HG03025 (cell line): ENCODE data around the gene PDE1A.

Experiments
- ATAC-seq: cut with Tn5 transposase; IDR thresholded peaks from one replicate; pipeline ENCODE4 v1.9.1; 2021; ENCODE audit warnings: mild to moderate bottlenecking, moderate library complexity; ENCODE audit not compliant: unreplicated experiment, low FRiP score

PDE1A gene

DNA sequence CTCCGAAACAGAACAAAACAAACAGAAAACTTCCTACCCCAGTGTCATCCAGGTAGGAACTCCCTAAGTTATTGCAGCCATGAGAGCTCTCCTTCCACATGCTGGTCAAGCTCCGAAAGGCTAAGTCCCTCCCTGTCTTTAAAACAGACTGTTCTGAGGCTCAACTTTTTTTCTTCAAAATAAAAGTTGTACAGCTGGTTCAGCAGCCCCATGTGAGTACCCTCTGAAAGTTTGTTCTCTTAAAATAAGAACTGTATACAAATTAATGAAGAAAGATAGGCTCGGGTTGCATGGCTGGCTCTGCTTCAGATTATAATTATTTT is at the start of gene PDE1A:
Gene PDE1A (minus strand): TSS at position 119 of the 323 bp plus-strand sequence.
- ATAC-seq, result no peak

DNA sequence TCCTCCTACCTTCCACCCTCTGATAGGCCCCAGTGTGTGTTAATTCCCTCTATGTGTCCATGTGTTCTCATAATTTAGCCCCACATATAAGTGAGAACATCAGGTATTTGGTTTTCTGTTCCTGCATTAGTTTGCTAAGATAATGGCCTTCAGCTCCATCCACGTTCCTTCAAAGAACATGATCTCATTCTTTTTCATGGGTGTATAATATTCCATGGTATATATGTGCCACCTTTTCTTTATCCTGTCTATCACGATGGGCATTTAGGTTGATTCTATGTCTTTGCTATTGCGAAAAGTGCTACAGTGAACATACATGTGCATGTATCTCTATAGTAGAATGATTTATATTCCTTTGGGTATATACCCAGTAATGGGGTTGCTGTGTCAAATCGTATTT is 46.8 kb upstream of the PDE1A start:
- ATAC-seq, result no peak

DNA sequence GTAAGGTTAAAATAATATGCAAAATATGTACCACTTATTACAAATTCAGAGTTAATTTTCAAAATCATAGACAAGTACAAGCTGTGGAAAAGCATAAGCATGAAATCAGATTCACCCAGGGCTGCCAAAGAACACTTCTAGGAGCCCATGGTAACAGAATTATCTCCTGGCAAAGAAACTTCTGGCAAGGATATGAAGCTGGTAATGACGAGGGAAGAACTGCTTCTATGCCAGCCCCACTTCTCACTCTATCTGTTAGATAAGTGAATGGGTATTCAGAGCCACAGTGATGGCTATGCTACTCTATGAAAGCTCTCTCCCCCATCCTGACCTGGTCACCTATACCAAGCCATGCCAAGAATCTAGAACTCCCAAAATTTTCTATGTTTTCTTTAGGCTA is 36.9 kb upstream of the PDE1A start:
- no peak for ATAC-seq

DNA sequence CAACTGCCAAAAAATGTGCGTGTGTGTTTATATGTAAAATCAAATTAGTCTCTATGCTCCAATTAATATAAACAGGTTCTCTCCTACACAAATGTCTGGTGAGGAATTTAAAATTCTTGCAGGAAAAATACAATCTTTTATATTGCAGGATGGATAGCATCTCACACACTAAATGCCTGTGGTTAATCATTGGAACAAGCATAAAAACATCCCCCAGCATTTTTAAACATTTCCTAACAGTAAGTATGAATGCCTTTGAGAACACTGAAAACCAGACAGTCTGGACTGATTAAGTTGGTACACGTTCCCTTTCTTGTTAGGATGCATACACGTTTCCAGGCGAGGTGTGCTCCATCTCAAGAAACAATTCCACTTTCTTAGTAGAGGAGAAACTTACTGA is 29.9 kb upstream of the PDE1A start:
- no peak for ATAC-seq

DNA sequence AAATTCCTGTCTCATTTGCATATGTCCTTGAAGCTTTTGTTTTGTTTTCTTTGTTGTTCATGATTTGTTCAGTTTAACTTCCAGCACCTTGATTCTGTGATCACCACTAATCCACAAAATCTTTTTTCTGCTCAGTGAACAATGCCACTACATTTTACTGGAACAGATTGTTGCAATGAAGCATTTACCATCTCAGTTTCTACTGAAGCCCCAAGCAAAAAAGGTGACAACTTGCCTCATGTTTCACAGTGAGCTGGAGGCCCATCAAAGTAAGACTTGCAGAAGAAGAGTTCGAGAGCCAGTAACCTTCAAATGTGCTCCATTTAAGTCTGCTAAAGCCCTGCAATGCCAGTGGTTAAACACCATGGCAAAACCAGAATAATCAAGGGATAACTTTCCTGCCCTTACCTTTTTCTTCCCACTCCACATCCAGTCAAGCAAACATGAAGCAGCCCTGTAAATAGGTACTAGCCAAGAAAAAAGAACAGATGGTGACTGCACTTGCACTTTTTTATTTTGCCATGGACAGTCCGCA is 25.7 kb upstream of the PDE1A start:
- no peak for ATAC-seq

DNA sequence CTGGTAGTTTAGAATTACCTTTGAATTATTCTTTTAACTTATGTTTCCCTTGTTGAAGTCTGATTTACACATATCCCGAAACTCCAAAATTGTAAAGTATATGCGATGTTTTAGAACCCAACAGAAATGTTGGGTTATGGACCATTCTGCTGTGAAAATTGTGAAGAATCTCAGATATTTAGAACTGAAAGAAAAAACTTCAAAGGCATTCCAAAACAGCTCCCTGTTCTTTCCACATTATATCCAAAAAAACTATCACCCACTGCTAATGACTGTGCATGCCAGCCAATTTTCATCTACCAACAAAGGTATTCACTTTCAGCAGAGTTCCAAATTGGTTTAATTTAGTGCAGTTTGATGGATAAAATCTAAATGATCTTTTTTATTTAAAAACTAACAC is 21.5 kb upstream of the PDE1A start:
- ATAC-seq, result no peak

DNA sequence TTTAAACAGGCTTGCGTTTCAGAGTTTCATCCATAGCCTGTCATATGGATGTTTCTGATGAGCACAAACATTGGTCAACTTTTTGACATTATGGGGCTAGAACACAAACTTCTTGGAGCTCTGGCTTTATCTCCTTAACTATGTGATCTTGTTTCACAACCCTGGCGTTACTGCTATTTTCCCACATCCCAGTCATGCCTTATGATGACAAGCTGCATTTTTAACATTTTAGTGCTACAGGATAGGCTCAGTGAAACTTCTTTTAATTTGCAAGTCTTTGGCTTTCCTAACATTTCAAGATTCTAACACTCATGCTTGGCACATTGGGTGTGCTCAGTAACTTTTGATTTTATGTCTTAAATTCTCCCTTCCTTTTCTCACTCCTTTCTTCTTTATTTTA is 21.0 kb upstream of the PDE1A start:
- no peak for ATAC-seq

DNA sequence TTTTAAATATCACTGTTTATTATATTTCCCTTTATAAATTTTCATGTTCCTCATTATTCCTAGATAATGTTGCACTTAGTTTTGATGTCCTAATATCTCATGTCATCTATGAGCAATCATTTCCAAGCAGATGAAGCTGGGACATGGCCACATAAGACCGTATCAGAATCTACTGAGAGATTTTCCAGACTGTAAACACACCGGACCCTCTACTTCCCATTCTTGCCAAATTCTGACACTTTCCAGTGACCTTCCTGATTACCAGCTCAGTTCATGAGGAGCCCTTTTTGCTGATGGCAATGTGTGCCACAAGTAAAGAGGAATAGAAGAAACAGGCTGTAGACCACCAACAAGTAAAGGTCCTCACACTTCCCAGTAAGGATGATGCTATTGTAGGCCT is 20.3 kb upstream of the PDE1A start:
- ATAC-seq, result no peak

DNA sequence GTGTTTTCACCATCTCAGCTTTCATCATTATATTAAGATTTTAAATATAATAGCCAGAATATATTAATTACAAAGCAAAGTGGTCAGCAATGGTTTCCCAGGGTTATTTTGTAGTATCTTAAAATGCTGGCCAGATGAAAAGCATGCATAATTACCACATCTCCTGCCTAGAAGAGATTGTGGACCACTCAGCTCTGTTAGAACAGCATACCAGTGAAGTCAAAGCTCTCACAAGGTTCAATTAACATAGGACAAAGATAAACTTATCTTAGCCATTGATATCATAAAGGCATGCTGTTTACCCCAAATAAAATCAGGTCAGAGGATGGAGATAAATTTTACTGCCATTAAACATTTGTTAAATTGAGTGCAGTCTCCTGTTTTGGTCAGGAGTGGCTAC is 19.3 kb upstream of the PDE1A start:
- no peak for ATAC-seq

DNA sequence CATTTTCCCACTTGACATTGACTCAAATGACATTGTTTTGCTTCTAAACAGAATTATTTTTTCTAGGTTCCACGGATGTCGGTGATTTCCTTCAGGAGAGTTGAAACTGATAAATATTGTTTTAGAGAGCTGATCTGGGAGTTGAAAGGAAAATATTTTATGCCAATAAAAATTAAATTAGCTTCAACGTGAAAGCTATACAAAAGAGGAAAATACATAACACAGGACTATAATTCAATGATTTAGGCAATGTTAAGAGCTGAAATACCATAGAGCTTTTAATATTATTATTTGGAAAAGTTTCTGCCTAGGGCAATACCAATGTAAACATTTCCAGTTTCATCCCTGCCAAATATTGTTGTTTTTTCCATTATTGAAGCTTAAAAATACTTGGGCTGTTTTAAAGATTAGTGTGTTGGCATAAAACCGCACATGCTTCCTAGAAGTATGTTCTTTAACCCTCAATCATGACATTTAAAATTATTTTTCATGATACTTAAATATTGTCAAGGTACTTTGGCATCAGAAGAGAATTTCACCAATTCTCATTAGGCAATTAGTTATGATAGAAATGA is 18.6 kb upstream of the PDE1A start:
- ATAC-seq, result no peak

DNA sequence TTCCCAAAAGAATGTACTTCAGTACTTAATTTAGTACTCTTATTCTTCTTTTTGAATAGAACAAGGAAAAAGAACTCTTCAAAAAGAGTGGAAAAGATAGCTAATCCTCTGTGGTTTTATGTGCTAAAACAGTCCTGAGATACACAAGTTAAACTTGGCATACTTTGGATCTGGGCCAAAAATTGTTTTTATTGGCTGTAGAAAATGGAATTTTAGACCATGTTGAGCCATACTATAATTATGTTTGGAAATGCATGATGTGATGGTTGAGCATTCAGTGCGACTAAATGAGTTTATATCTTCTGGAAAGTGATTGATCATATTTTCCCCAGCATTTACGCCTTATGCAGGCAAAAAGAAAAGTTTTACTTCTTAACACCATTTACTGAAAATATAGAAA is 18.0 kb upstream of the PDE1A start:
- no peak for ATAC-seq

DNA sequence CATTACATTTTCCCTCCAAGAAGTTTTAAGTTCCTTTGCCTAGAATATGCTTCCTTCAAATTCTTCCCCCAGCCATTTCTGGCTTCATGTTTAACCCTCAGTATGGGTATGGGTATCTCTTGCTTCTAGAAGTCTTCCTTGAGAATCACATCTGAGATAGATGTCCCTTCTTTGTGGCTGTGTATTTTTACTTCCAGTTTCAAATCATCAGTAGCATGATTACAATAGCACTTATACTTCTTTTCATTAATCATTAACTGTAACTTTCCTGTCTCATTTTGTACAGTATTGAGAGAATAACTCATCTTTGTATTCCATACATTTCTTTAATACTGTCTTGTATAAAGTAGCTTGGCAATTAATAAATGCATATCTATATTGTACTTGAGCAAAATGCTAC is 17.3 kb upstream of the PDE1A start:
- ATAC-seq, result no peak

DNA sequence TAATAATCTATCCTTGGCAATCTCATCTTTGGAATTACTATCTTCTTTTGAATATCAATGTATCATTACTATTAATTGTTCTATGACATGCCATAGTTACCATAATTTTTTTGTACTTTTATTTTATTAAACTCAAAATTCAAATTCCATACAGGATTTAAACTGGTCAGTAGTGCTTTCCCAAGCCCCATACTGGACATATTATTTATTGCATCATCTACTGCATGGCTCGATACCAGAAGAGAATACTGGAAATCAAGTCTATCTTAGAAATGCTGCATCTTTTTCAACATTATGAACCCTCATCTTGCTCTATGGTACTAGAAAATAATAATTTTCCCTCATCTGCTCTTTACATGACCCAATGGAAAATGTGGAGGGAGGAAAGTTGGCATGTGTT is 9.4 kb upstream of the PDE1A start:
- ATAC-seq, result no peak

DNA sequence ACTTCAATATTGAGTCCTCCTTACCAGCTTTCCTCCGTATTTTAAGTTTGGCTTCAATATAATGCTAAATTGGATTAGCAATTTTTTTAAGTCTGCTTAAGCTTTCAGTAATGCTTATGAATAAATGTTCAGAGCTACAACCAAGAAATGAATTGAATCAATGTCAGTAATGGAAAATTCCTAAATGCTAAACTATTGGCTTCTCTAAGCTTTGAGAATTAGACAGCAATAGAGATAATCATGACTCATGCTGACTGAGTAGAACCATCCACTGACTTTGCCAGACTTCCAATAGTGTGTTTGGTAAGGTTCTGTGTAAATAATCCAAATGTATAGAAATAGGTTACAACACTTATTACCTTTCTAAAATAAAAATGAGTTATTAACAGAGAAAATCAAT is 8.9 kb upstream of the PDE1A start:
- ATAC-seq, result no peak

DNA sequence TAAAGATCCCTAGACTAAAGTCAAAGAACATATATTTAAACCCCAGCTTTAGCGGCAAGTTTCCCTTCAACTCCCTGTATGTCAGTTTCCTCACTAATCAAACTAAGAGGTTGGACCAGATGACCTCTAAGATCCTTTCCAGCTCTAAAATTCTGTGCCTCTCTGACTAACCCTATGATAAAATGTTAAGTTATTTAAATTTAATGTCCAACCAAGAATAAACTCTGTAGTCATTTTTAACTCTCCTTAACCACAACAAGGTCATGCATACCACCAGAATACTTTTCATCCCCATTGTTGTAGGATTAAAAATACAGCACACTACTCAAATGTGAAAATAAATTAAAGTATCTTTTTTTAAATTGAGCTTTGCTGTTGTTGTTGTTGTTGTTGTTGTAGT is 5.2 kb upstream of the PDE1A start:
- ATAC-seq, result no peak

DNA sequence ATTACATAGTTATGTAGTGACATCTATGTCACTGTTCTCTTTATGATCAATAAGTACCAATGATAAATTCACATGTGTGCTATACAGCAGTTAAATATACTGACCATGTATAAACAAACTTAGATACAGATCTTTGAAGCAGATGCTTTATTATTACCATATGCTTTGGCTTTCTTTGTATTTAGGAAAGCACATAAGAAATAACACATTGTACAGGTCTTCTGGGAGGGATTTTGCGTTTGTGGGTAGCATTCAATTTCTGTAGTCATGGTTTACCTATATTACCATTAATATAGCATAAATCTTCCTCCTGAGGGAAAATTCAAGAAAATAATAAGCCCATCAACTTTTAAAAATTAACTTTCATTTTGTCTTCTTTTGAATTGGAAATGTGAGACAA is 1.6 kb upstream of the PDE1A start:
- ATAC-seq, result no peak

DNA sequence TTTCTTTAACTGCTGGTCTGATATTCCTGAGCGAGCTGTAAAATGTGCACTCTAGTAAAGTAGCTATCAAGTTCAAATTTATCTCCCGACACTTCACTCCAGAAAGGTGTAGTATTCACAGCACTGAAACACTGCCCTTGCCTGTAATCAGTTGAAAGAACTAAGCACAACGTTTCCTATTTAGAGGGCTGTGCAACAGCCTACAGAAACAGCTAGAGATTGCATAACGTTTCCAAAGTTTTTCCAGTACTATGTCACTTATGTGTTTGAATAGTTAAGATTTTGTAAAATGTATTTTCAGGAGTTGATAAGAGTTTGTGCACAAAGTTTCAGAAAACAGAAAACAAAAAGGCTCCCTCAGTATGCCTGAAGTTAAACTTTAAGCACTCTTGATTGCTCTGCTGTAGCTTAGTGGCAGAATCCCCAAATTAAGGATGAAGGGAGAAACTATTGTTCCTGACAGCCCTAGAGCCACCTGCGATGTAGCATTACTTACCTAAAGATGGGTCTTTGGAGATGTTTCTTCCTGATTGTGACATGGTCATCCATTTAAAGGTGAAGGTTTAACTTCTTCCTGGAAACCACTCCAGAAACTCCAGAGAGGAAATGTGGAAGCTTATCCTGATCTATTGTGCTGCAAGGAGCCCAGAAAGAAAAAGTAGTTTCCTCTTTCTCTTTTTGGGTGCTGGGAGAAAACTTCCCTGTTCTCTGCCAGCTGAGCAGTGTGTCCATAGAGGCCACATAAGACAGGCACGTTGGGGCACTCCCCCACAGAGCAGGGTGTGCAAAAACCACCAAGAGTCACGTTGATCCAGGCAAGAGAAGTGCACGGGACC is 536 bp downstream of the PDE1A start:
- no peak for ATAC-seq

DNA sequence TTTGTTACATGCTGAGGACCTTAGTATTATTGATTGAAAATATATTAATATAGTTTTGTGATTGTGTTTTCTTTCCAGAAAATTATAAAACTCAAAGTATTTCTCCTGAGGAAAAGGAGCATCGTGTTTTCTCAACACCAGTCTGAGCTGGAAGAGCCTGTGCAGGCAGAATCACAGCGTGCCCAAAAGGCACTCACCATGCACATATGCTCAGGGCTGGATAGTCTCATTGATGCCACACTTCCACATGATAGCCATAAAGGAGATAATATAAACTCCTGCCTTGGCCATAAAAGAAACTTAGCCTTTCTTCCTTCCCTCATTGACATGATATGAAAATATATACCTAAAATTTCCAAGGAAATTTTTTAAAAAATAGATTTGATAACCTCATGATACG is 4.0 kb downstream of the PDE1A start:
- no peak for ATAC-seq

DNA sequence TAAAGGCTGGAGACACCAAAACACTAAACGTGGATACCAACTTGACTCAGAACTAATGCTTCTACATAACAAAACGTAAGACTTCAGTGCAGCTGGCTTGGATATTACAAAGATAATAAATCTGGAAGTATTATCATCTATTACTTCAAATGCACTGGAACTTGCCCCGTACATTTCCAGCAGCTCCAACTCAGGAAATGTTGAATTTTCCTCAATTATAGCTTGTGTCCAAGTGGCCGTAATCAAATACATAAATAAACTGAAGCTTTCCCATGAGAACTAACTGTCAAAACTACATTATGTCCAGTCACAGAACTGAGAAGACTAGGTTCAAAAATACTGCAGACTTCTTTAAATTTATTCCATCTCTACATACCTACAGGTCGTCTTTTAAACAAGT is 6.2 kb downstream of the PDE1A start:
- ATAC-seq, result no peak

DNA sequence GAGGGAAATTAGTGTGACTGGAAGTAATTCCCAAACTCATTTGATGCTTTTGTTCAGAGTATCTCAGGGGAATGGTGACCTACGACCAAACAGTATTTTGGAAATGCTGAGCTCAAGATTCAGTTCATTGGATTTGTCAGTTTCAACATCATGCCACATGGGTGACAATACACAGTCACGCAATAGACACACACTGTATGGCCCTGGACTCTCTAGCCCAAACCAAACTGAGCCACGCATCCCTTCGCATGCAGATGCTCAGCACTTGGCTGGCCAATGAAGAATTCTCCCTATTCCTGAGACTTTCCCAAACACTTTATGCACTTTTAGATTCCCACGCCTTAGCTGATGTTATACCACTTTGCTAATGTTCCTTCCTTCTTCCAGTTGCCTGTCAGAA is 10.0 kb downstream of the PDE1A start:
- ATAC-seq, result no peak

DNA sequence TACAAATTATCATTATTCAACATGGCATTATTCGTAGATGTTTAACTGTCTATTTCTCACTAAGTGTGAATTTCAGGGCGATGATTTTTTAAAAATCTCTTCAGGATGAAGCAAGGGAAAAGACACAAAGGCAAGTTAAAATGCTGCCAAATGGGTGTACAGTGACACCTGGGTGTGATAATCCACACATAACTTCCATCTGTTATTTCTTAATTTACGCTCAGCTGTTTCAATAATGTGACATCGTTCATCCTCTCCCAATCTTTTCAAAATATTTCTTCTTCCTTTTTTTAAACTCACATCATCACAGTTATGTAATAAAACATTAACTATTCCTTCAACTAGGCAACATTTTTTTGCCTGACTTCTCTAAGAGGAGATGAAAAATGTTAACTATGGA is 10.6 kb downstream of the PDE1A start:
- no peak for ATAC-seq

DNA sequence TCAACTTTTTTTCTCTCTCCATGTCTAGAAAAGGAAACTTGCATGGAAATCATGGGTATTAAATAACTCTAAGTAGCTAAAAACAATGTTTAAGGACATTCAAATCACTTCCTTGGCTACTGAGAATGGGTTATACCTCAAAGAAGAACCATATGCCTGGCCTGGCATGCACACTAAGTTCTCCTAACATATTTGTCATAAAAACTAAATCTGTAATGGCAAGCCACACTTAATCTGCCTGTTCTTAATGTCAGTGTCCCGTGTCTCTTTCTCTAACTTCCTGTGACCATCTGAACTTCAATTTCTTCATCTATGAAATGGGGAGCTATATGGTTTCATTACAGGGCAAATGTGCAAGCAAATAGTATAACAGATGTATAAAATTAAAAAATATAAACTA is 11.1 kb downstream of the PDE1A start:
- no peak for ATAC-seq
